ENCODE data around the gene SLC2A4.

The SLC2A4 gene

GRCh38 chr17:7322520-7323194, 41.1 kb downstream of the SLC2A4 start:
- H3K27me3 ChIP-seq (replicated peaks; ENCODE audit: control insufficient read depth, insufficient read depth, low read length), result no peaks in the 10 kb centered on the region
- no peak for DNase-seq (ENCODE audit: low read depth)
- peaks cover 71% of the 10 kb centered on the region for H3K36me3 ChIP-seq (ENCODE audit: control insufficient read depth, insufficient read depth, low read length, severe bottlenecking)
- H3K4me1 ChIP-seq (ENCODE audit: control insufficient read depth, insufficient read depth, low read length), result peaks cover 2% of the 10 kb centered on the region
- H3K9me3 ChIP-seq (ENCODE audit: control insufficient read depth, low read length), result no peaks in the 10 kb centered on the region
- H3K4me3 ChIP-seq (ENCODE audit: low read length), result no peak overlapping the region
- H3K9ac ChIP-seq (ENCODE audit: low read length), result no peak overlapping the region

GRCh38 chr17:7323731-7324437, 42.4 kb downstream of the SLC2A4 start:
- DNase-seq (ENCODE audit: low read depth), result peak; percentile 59
- no peak overlapping the region for H3K9ac ChIP-seq (ENCODE audit: low read length)
- H3K4me1 ChIP-seq (ENCODE audit: control insufficient read depth, insufficient read depth, low read length), result peaks cover 12% of the 10 kb centered on the region
- no peaks in the 10 kb centered on the region for H3K9me3 ChIP-seq (ENCODE audit: control insufficient read depth, low read length)
- no peaks in the 10 kb centered on the region for H3K27me3 ChIP-seq (replicated peaks; ENCODE audit: control insufficient read depth, insufficient read depth, low read length)
- H3K36me3 ChIP-seq (ENCODE audit: control insufficient read depth, insufficient read depth, low read length, severe bottlenecking), result peaks cover 59% of the 10 kb centered on the region
- no peak overlapping the region for H3K4me3 ChIP-seq (ENCODE audit: low read length)

GRCh38 chr17:7324438-7324779, 42.9 kb downstream of the SLC2A4 start:
- Histone ChIP-seq H3K4me1 (ENCODE audit: control insufficient read depth, insufficient read depth, low read length) (peaks cover 12% of the 10 kb centered on the region), H3K27me3 (replicated peaks; ENCODE audit: control insufficient read depth, insufficient read depth, low read length) (no peaks in the 10 kb centered on the region), H3K9me3 (ENCODE audit: control insufficient read depth, low read length) (no peaks in the 10 kb centered on the region), H3K4me3 (ENCODE audit: low read length) (no peak overlapping the region), H3K36me3 (ENCODE audit: control insufficient read depth, insufficient read depth, low read length, severe bottlenecking) (peaks cover 57% of the 10 kb centered on the region), H3K9ac (ENCODE audit: low read length) (no peak overlapping the region)
- no peak for DNase-seq (ENCODE audit: low read depth)

- H3K36me3 ChIP-seq (ENCODE audit: control insufficient read depth, insufficient read depth, low read length, severe bottlenecking), result peaks cover 57% of the 10 kb centered on the region
- H3K9ac ChIP-seq (ENCODE audit: low read length), result no peak overlapping the region
- DNase-seq (ENCODE audit: low read depth), result no peak
Measured at GRCh38 chr17:7325031-7325528, 43.6 kb downstream of the SLC2A4 start.

GRCh38 chr17:7326186-7326585, 44.7 kb downstream of the SLC2A4 start:
- no peaks in the 10 kb centered on the region for H3K9me3 ChIP-seq (ENCODE audit: control insufficient read depth, low read length)
- no peaks in the 10 kb centered on the region for H3K27me3 ChIP-seq (replicated peaks; ENCODE audit: control insufficient read depth, insufficient read depth, low read length)
- peaks cover 46% of the 10 kb centered on the region for H3K36me3 ChIP-seq (ENCODE audit: control insufficient read depth, insufficient read depth, low read length, severe bottlenecking)
- H3K4me3 ChIP-seq (ENCODE audit: low read length), result no peak overlapping the region
- no peak for DNase-seq (ENCODE audit: low read depth)
- no peak overlapping the region for H3K9ac ChIP-seq (ENCODE audit: low read length)
- H3K4me1 ChIP-seq (ENCODE audit: control insufficient read depth, insufficient read depth, low read length), result peaks cover 15% of the 10 kb centered on the region

More at GRCh38 chr17:7325031-7325528, 43.6 kb downstream of the SLC2A4 start:
- Histone ChIP-seq H3K9me3 (ENCODE audit: control insufficient read depth, low read length) (no peaks in the 10 kb centered on the region), H3K4me1 (ENCODE audit: control insufficient read depth, insufficient read depth, low read length) (peaks cover 12% of the 10 kb centered on the region), H3K4me3 (ENCODE audit: low read length) (no peak overlapping the region), H3K27me3 (replicated peaks; ENCODE audit: control insufficient read depth, insufficient read depth, low read length) (no peaks in the 10 kb centered on the region)

GRCh38 chr17:7327056-7327455, 45.5 kb downstream of the SLC2A4 start:
- Histone ChIP-seq H3K4me1 (ENCODE audit: control insufficient read depth, insufficient read depth, low read length) (peaks cover 15% of the 10 kb centered on the region), H3K9ac (ENCODE audit: low read length) (no peak overlapping the region), H3K4me3 (ENCODE audit: low read length) (no peak overlapping the region), H3K9me3 (ENCODE audit: control insufficient read depth, low read length) (no peaks in the 10 kb centered on the region), H3K27me3 (replicated peaks; ENCODE audit: control insufficient read depth, insufficient read depth, low read length) (no peaks in the 10 kb centered on the region), H3K36me3 (ENCODE audit: control insufficient read depth, insufficient read depth, low read length, severe bottlenecking) (peaks cover 38% of the 10 kb centered on the region)
- DNase-seq (ENCODE audit: low read depth), result no peak

GRCh38 chr17:7327501-7327900, 46.0 kb downstream of the SLC2A4 start:
- Histone ChIP-seq H3K27me3 (replicated peaks; ENCODE audit: control insufficient read depth, insufficient read depth, low read length) (no peaks in the 10 kb centered on the region), H3K4me3 (ENCODE audit: low read length) (no peak overlapping the region)
- DNase-seq (ENCODE audit: low read depth), result no peak

GRCh38 chr17:7328009-7328408, 46.5 kb downstream of the SLC2A4 start:
- H3K36me3 ChIP-seq (ENCODE audit: control insufficient read depth, insufficient read depth, low read length, severe bottlenecking), result peaks cover 28% of the 10 kb centered on the region
- no peaks in the 10 kb centered on the region for H3K9me3 ChIP-seq (ENCODE audit: control insufficient read depth, low read length)
- H3K4me3 ChIP-seq (ENCODE audit: low read length), result peak overlapping the region; percentile 92
- H3K27me3 ChIP-seq (replicated peaks; ENCODE audit: control insufficient read depth, insufficient read depth, low read length), result no peaks in the 10 kb centered on the region
- peak overlapping the region; percentile 96 for H3K9ac ChIP-seq (ENCODE audit: low read length)
- DNase-seq (ENCODE audit: low read depth), result no peak
- peaks cover 15% of the 10 kb centered on the region for H3K4me1 ChIP-seq (ENCODE audit: control insufficient read depth, insufficient read depth, low read length)

More at GRCh38 chr17:7327501-7327900, 46.0 kb downstream of the SLC2A4 start:
- Histone ChIP-seq H3K36me3 (ENCODE audit: control insufficient read depth, insufficient read depth, low read length, severe bottlenecking) (peaks cover 33% of the 10 kb centered on the region), H3K4me1 (ENCODE audit: control insufficient read depth, insufficient read depth, low read length) (peaks cover 15% of the 10 kb centered on the region), H3K9ac (ENCODE audit: low read length) (no peak overlapping the region), H3K9me3 (ENCODE audit: control insufficient read depth, low read length) (no peaks in the 10 kb centered on the region)

- peak within 1 kb of the TSS; percentile 96 for H3K9ac ChIP-seq (ENCODE audit: low read length)
- peaks cover 15% of the 10 kb centered on the region for H3K4me1 ChIP-seq (ENCODE audit: control insufficient read depth, insufficient read depth, low read length)
- H3K36me3 ChIP-seq (ENCODE audit: control insufficient read depth, insufficient read depth, low read length, severe bottlenecking), result peaks cover 19% of the 10 kb centered on the region
- H3K27me3 ChIP-seq (replicated peaks; ENCODE audit: control insufficient read depth, insufficient read depth, low read length), result no peaks in the 10 kb centered on the region
- no peaks in the 10 kb centered on the region for H3K9me3 ChIP-seq (ENCODE audit: control insufficient read depth, low read length)
- peak within 1 kb of the TSS; percentile 92 for H3K4me3 ChIP-seq (ENCODE audit: low read length)
- peak; percentile 73 for DNase-seq (ENCODE audit: low read depth)
Measured at GRCh38 chr17:7328840-7329373, 47.4 kb downstream of the SLC2A4 start, which contains the start of gene NEURL4. Gene NEURL4 (minus strand): TSS chr17:7329335. CDS start chr17:7329312, 23 bp downstream.

- DNase-seq (ENCODE audit: low read depth), result peak; percentile 98
- Histone ChIP-seq H3K36me3 (ENCODE audit: control insufficient read depth, insufficient read depth, low read length, severe bottlenecking) (peaks cover 15% of the 10 kb centered on the region), H3K27me3 (replicated peaks; ENCODE audit: control insufficient read depth, insufficient read depth, low read length) (peaks cover under 1% of the 10 kb centered on the region), H3K9ac (ENCODE audit: low read length) (peak overlapping the region; percentile 96), H3K4me1 (ENCODE audit: control insufficient read depth, insufficient read depth, low read length) (peaks cover 15% of the 10 kb centered on the region), H3K4me3 (ENCODE audit: low read length) (peak overlapping the region; percentile 92), H3K9me3 (ENCODE audit: control insufficient read depth, low read length) (no peaks in the 10 kb centered on the region)
Measured at GRCh38 chr17:7329374-7329996, 48.0 kb downstream of the SLC2A4 start.

Measured in adipocyte (in vitro differentiated cells).